Measurements from ENCODE around the gene POLQ.
"Not testable (repeated sequence)": the region's sequence is repeated elsewhere in the genome, so short reads cannot be mapped to it uniquely, and the experiment has no call there.

POLQ gene

DNA sequence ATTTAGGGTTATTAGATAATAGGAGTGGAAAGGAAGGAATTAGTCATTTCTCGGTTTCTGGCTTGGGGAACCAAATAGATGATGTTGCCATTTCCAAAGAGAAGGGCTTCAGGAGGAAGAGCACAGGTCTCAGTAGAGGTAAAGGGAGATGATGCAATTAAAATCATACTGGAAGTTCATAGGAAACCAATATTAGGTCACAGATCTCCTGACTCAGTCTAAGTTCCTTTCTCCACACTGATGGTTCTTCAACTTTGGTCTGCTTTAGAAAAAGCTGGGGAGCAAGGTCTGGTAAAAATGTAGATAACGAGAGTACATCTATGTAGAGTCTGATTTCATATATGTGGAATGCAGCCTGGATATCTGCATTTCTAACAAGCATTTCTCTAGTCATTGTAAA, 130.9 kb downstream of the POLQ start:
- DNase-seq = no peak

- DNase-seq = no peak
Observed at GRCh38 chr3:121411523-121411922, 134.3 kb downstream of the POLQ start.

DNA sequence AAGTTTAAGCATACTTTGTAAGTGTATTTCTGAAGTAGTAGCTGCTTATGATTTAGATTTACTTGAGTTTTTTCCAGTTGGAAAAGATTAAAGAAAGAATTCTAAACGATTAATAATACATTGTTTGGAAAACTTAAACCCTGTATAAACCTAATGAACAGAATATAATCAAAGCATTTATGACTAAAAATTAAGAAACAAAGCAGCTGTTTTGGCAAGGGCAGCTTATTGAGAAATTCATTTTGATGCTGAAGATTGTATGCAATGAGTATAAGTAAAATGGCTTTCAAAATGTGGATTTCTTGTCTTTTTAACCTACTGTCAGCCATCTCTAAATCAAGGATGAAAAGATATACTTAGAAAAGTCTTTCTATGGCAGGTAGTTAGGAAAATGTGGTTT, 140.2 kb downstream of the POLQ start:
- DNase-seq = no peak

DNA sequence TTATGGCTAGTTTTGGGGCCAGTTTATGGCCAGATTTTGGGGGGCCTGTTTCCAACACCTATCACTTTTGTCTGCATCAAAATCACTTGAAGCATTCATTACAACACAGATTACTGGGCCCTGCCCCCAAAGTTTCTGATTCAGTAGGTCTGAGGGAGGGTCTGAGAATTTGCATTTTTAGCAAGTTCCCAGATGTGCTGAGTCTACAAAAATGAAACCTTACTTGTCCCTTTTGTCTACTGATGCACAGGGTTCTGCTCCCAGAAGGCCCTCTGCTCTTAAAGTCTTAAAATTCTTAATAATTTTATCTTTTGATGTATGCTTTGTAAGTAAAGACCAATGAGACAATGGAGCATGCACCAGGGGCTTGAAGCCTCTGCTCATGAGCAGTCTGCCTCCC, 146.0 kb downstream of the POLQ start:
- DNase-seq = no peak

- not testable (repeated sequence) for DNase-seq
Observed at GRCh38 chr3:121398051-121398450, 147.7 kb downstream of the POLQ start.

GRCh38 chr3:121395967-121396366, 149.8 kb downstream of the POLQ start:
- not testable (repeated sequence) for DNase-seq

GRCh38 chr3:121388308-121388707, 157.5 kb downstream of the POLQ start:
- DNase-seq = not testable (repeated sequence)

Data from bone marrow (tissue), 2 donors.